Upper lobe of left lung (tissue), 6 donors: ENCODE results near the gene IL6R. TPM values are rescaled to one million over a fixed set of nuclear protein-coding genes. Genes with fewer than 3 reads are reported as not detected.

ENCODE experiments used
- ATAC-seq, 2 donors: fragments of 200-7000 bp; cut with Tn5 transposase; one replicate each; pipeline ENCODE4 v1.9.1; 2022; ENCODE audit warnings: mild to moderate bottlenecking in 2 of 2, moderate library complexity in 2 of 2; ENCODE audit not compliant: low FRiP score in 2 of 2
- DNase-seq, 2 donors: peaks; one replicate each; pipeline ENCODE4 v3.0.0-alpha.2; 2019 to 2020
- H3K27ac ChIP-seq, 4 donors: fragments of 200-600 bp; sonication (generic); one replicate each; pipeline ENCODE4 v1.5.1; 2016 to 2019
- H3K27me3 ChIP-seq, 4 donors: fragments of 200-600 bp; sonication (generic); one replicate each; pipeline ENCODE4 v1.5.1; 2017 to 2019
- H3K36me3 ChIP-seq, 4 donors: fragments of 200-600 bp; sonication (generic); one replicate each; pipeline ENCODE4 v1.5.1; 2016 to 2019
- H3K4me1 ChIP-seq, 4 donors: fragments of 200-600 bp; sonication (generic); one replicate each; pipeline ENCODE4 v1.5.1; 2018 to 2019
- H3K4me3 ChIP-seq, 4 donors: fragments of 200-600 bp; sonication (generic); one replicate each; pipeline ENCODE4 v1.5.1; 2017 to 2019; ENCODE audit warnings: mild to moderate bottlenecking in 2 of 4, moderate library complexity in 1 of 4
- H3K9me3 ChIP-seq, 4 donors: fragments of 200-600 bp; sonication (generic); one replicate each; pipeline ENCODE4 v1.5.1; 2018 to 2019
- CTCF ChIP-seq, 6 experiments: fragments of 450-650 bp in 4 of 6; fragments of 200-600 bp in 2 of 6; sonication (generic) in 2 of 6; IDR thresholded peaks; one replicate each; pipeline ENCODE4 v1.5.1; 2016 to 2019; ENCODE audit warnings: antibody characterized with exemption in 6 of 6
- EP300 ChIP-seq, 4 donors: sonication (generic); formaldehyde crosslinking; IDR thresholded peaks; one replicate each; pipeline ENCODE4 v1.5.1; 2017; ENCODE audit warnings: antibody characterized with exemption in 4 of 4, control low read depth in 2 of 4
- POLR2A ChIP-seq, 4 donors: fragments of 450-650 bp; IDR thresholded peaks; one replicate each; pipeline ENCODE4 v1.5.1; 2016 to 2017; ENCODE audit warnings: antibody characterized with exemption in 4 of 4, mild to moderate bottlenecking in 2 of 4
- POLR2AphosphoS5 ChIP-seq, 2 donors: sonication (generic); formaldehyde crosslinking; IDR thresholded peaks; one replicate each; pipeline ENCODE4 v1.5.1; 2017; ENCODE audit warnings: antibody characterized with exemption in 2 of 2
- WGBS, 2 donors: methylation state at CpG; one replicate each; pipeline ENCODE4 v1.1.5; 2017 to 2018; 5-methylcytosine and 5-hydroxymethylcytosine counted together
- total RNA-seq, 6 donors: library from RNA; depleted of rRNA in 4 of 6; stranded (reverse); fragments of >200 nt in 4 of 6; gene quantifications; one replicate each; pipeline versions ENCODE4 v1.1.0 to v1.2.1, GENCODE V29; 2016 to 2021
- donor health status: DM: no; HTN: no; CAD: no; lungs with moderate emphysema.
- donor health status: DM: no; HTN: yes; CAD: no; lungs with severe emphysema.

The IL6R gene
- total RNA-seq, 6 donors from 2014 or later = 59.6 to 126 (median 97.5) TPM

- Histone ChIP-seq H3K36me3 (no peaks in the 10 kb centered on the region), H3K4me3 (no peak overlapping the region), H3K27ac (peak overlapping the region in 2 of 4 donors; percentile 45 to 68), H3K4me1 (peaks cover 10 to 23% (median 18%) of the 10 kb centered on the region in 4 donors), H3K9me3 (no peaks in the 10 kb centered on the region), H3K27me3 (no peaks in the 10 kb centered on the region)
- WGBS, 2 donors = 73 to 80% methylated on average over 7 to 11 of the region's 11 CpGs
- peak; percentile 46 to 84 for ATAC-seq
- DNase-seq = peak in 1 of 2 donors; percentile 52
- TF ChIP-seq POLR2A (IDR thresholded peaks at IDR 0.05) (no peak), CTCF (IDR thresholded peaks at IDR 0.05) (no peak), POLR2AphosphoS5 (IDR thresholded peaks at IDR 0.05) (no peak), EP300 (IDR thresholded peaks at IDR 0.05) (no peak)
Observed at GRCh38 chr1:154386643-154387352, 18.3 kb upstream of the IL6R start.

- DNase-seq (no peak), ATAC-seq (no peak)
- Histone ChIP-seq H3K27me3 (no peaks in the 10 kb centered on the region), H3K27ac (no peak overlapping the region), H3K4me3 (no peak overlapping the region), H3K4me1 (peaks cover 0 to 7% (median 6%) of the 10 kb centered on the region in 4 donors), H3K36me3 (no peaks in the 10 kb centered on the region), H3K9me3 (no peaks in the 10 kb centered on the region)
- WGBS, 2 donors = 68 to 76% methylated on average over 9 of the region's 9 CpGs
- no peak for TF ChIP-seq EP300 (IDR thresholded peaks at IDR 0.05)
- no peak for TF ChIP-seq CTCF (IDR thresholded peaks at IDR 0.05)
- TF ChIP-seq POLR2A (IDR thresholded peaks at IDR 0.05) = no peak
- no peak for TF ChIP-seq POLR2AphosphoS5 (IDR thresholded peaks at IDR 0.05)
Observed at GRCh38 chr1:154391086-154391770, 13.9 kb upstream of the IL6R start.

- Histone ChIP-seq H3K9me3 (no peaks in the 10 kb centered on the region), H3K27me3 (no peaks in the 10 kb centered on the region), H3K36me3 (no peaks in the 10 kb centered on the region), H3K4me3 (no peak overlapping the region), H3K27ac (no peak overlapping the region), H3K4me1 (peaks cover 0 to 5% (median 4%) of the 10 kb centered on the region in 4 donors)
- ATAC-seq (no peak), DNase-seq (no peak)
- WGBS, 2 donors = 62 to 66% methylated on average over 4 of the region's 4 CpGs
- TF ChIP-seq CTCF (IDR thresholded peaks at IDR 0.05) (no peak), EP300 (IDR thresholded peaks at IDR 0.05) (no peak), POLR2A (IDR thresholded peaks at IDR 0.05) (no peak), POLR2AphosphoS5 (IDR thresholded peaks at IDR 0.05) (no peak)
Observed at GRCh38 chr1:154398141-154398540, 7.0 kb upstream of the IL6R start.

- WGBS, 2 donors = 95 to 97% methylated on average over 4 of the region's 4 CpGs
- Histone ChIP-seq H3K36me3 (no peaks in the 10 kb centered on the region), H3K27ac (no peak overlapping the region), H3K4me3 (no peak overlapping the region), H3K4me1 (peaks cover 0 to 8% (median 6%) of the 10 kb centered on the region in 4 donors), H3K9me3 (no peaks in the 10 kb centered on the region), H3K27me3 (no peaks in the 10 kb centered on the region)
- ATAC-seq = no peak
- TF ChIP-seq EP300 (IDR thresholded peaks at IDR 0.05) (no peak), POLR2AphosphoS5 (IDR thresholded peaks at IDR 0.05) (no peak), POLR2A (IDR thresholded peaks at IDR 0.05) (no peak), CTCF (IDR thresholded peaks at IDR 0.05) (no peak)
- DNase-seq = no peak
Observed at GRCh38 chr1:154398678-154399077, 6.5 kb upstream of the IL6R start.
